Liver (tissue), 9 donors: Measurements from ENCODE around the gene SUGP2. TPM values are rescaled to one million over a fixed set of nuclear protein-coding genes. Genes with fewer than 3 reads are reported as not detected.
A peak's percentile ranks its signal among the peaks of the same experiment; 100 is the strongest.

Source experiments
- DNase-seq: peaks from one replicate; pipeline ENCODE4 v3.0.0-alpha.2; 2017; ENCODE audit warnings: low spot score
- H3K27ac ChIP-seq, 2 donors: one replicate each; pipeline ENCODE4 v1.7.0; 2013; ENCODE audit warnings: inconsistent platforms in 2 of 2, low read length in 2 of 2, control low read depth in 1 of 2, low read depth in 1 of 2, mild to moderate bottlenecking in 1 of 2
- H3K27me3 ChIP-seq, 4 donors: one replicate each; pipeline versions ENCODE4 v1.6.1 to v1.7.0; 2013; ENCODE audit warnings: low read length in 3 of 4, inconsistent platforms in 1 of 4, mild to moderate bottlenecking in 1 of 4, moderate library complexity in 1 of 4; ENCODE audit not compliant: control insufficient read depth in 4 of 4, insufficient read depth in 4 of 4
- H3K36me3 ChIP-seq, 4 donors: one replicate each; pipeline versions ENCODE4 v1.6.1 to v1.7.0; 2013; ENCODE audit warnings: low read length in 3 of 4, mild to moderate bottlenecking in 3 of 4, low read depth in 1 of 4, moderate library complexity in 1 of 4; ENCODE audit not compliant: control insufficient read depth in 4 of 4, insufficient read depth in 3 of 4
- H3K4me1 ChIP-seq, 4 donors: one replicate each; pipeline versions ENCODE4 v1.6.1 to v1.7.0; 2013; ENCODE audit warnings: low read length in 3 of 4, mild to moderate bottlenecking in 3 of 4, moderate library complexity in 1 of 4; ENCODE audit not compliant: control insufficient read depth in 4 of 4, insufficient read depth in 4 of 4
- H3K4me3 ChIP-seq, 3 donors: one replicate each; pipeline versions ENCODE4 v1.6.1 to v1.7.0; 2013; ENCODE audit warnings: low read length in 3 of 3, control low read depth in 1 of 3, low read depth in 1 of 3, mild to moderate bottlenecking in 1 of 3
- H3K9ac ChIP-seq, 2 donors: one replicate each; pipeline ENCODE4 v1.7.0; 2013; ENCODE audit warnings: low read length in 2 of 2, mild to moderate bottlenecking in 2 of 2, moderate library complexity in 2 of 2, control low read depth in 1 of 2, low read depth in 1 of 2
- H3K9me3 ChIP-seq, 4 donors: one replicate each; pipeline versions ENCODE4 v1.6.1 to v1.7.0; 2013; ENCODE audit warnings: low read length in 3 of 4; ENCODE audit not compliant: control insufficient read depth in 4 of 4
- EGR1 ChIP-seq, 2 donors: IDR thresholded peaks; 2 replicates each; pipeline ENCODE4 v1.6.1; 2016 to 2018; ENCODE audit warnings: antibody characterized with exemption in 2 of 2, low read depth in 2 of 2
- FOXA1 ChIP-seq: IDR thresholded peaks from 2 replicates; pipeline ENCODE4 v1.6.1; 2016; ENCODE audit warnings: antibody characterized with exemption
- FOXA2 ChIP-seq: IDR thresholded peaks from 2 replicates; pipeline ENCODE4 v1.6.1; 2016; ENCODE audit warnings: antibody characterized with exemption
- GABPA ChIP-seq, 2 donors: IDR thresholded peaks in 1 of 2; conservative IDR thresholded peaks in 1 of 2; 2 replicates each; pipeline ENCODE4 v1.6.1; 2016; ENCODE audit warnings: antibody characterized with exemption in 2 of 2, mild to moderate bottlenecking in 1 of 2, moderate library complexity in 1 of 2
- HNF4A ChIP-seq, 2 donors: conservative IDR thresholded peaks; 2 replicates each; pipeline ENCODE4 v1.6.1; 2016; ENCODE audit warnings: antibody characterized with exemption in 2 of 2, mild to moderate bottlenecking in 2 of 2
- HNF4G ChIP-seq: IDR thresholded peaks from 2 replicates; pipeline ENCODE4 v1.6.1; 2016; ENCODE audit warnings: antibody characterized with exemption
- JUND ChIP-seq, 2 donors: IDR thresholded peaks; 2 replicates each; pipeline ENCODE4 v1.6.1; 2016; ENCODE audit warnings: antibody characterized with exemption in 2 of 2
- NR2F2 ChIP-seq: IDR thresholded peaks from 2 replicates; pipeline ENCODE4 v1.6.1; 2016; ENCODE audit warnings: antibody characterized with exemption
- RAD21 ChIP-seq, 2 donors: IDR thresholded peaks; 2 replicates each; pipeline ENCODE4 v1.6.1; 2016; ENCODE audit warnings: antibody characterized with exemption in 2 of 2, mild to moderate bottlenecking in 2 of 2
- RXRA ChIP-seq, 2 donors: IDR thresholded peaks; 2 replicates each; pipeline ENCODE4 v1.6.1; 2017 to 2018; ENCODE audit warnings: antibody characterized with exemption in 2 of 2, mild to moderate bottlenecking in 1 of 2
- SP1 ChIP-seq: IDR thresholded peaks from 2 replicates; pipeline ENCODE4 v1.6.1; 2018; ENCODE audit warnings: antibody characterized with exemption, mild to moderate bottlenecking
- TAF1 ChIP-seq: conservative IDR thresholded peaks from 2 replicates; pipeline ENCODE4 v1.6.1; 2016; ENCODE audit warnings: antibody characterized with exemption, mild to moderate bottlenecking
- YY1 ChIP-seq: IDR thresholded peaks from 2 replicates; pipeline ENCODE4 v1.6.1; 2016; ENCODE audit warnings: antibody characterized with exemption, mild to moderate bottlenecking
- WGBS: extraction: QIAGEN DNeasy Blood & Tissue Kit; methylation state at CpG from one replicate; pipeline ENCODE4 v1.1.7; 2013; 5-methylcytosine and 5-hydroxymethylcytosine counted together
- polyA plus RNA-seq, 2 donors: library from polyadenylated mRNA; stranded (reverse) in 1 of 2; unstranded in 1 of 2; fragments of 200-250 nt in 1 of 2; fragments of >200 nt in 1 of 2; fragmentation: Nextera tagmentation in 1 of 2; extraction: Ambion mirVana in 1 of 2; gene quantifications; one replicate each; pipeline versions ENCODE4 v1.2.1 to v1.2.3, GENCODE V29; 2013 to 2015
- total RNA-seq, 2 donors: library from RNA; depleted of rRNA; stranded (reverse); fragments of >200 nt; gene quantifications; one replicate each; pipeline ENCODE4 v1.2.3, GENCODE V29; 2014
- TF ChIP-seq, protein P1 (sequence below): fragments of 150-350 bp; IDR thresholded peaks from 2 replicates; pipeline ENCODE4 v1.5.1; 2017; ENCODE audit warnings: improper control_type of control experiment, low read depth, low read length; ENCODE audit not compliant: missing input control
- TF ChIP-seq, protein P2 (sequence below): IDR thresholded peaks from 2 replicates; pipeline ENCODE4 v1.6.1; 2016; ENCODE audit warnings: antibody characterized with exemption
- TF ChIP-seq, protein P3 (sequence below): IDR thresholded peaks from 2 replicates; pipeline ENCODE4 v1.6.1; 2016; ENCODE audit warnings: antibody characterized with exemption, mild to moderate bottlenecking
- TF ChIP-seq, protein P4 (sequence below): IDR thresholded peaks from 2 replicates; pipeline ENCODE4 v1.6.1; 2016; ENCODE audit warnings: antibody characterized with exemption
- TF ChIP-seq, protein P5 (sequence below): IDR thresholded peaks from 2 replicates; pipeline ENCODE4 v1.6.1; 2016; ENCODE audit warnings: antibody characterized with exemption
- donor health status: healthy.
- donor health status: healthy.
- donor health status: healthy.
- donor health status: healthy.
- donor health status: healthy.

Gene SUGP2
- total and polyA plus RNA-seq, 4 donors = 9.6 to 29.0 (median 19.2) TPM

DNA sequence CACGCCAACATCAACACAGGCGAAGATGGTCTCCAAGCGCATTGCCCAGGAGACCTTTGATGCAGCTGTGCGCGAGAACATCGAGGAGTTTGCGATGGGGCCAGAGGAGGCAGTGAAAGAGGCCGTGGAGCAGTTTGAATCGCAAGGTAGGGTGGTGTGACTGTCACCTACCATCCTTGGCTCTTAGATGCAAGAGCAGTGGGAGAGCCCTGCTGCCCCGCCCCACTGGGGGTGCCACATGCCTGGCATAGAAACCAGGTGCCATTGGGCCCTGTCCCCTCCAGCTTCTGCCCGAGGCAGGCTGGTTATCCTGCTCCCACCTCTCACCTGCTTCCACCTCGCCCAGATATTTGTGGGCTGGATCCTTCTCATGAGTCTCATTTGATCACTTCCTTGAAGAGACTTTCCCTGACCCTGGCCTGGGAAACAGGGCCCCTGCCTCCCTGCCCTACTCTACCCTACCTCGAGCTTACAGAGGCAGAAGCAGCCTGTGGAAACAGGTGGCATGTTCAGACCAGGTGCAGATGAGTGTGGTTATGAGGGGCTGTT lies 9.5 kb upstream of the SUGP2 start:
- Histone ChIP-seq H3K36me3 (peaks cover 0 to 8% (median 3%) of the 10 kb centered on the region in 4 donors), H3K9ac (no peak overlapping the region), H3K27me3 (no peaks in the 10 kb centered on the region), H3K4me1 (peaks cover 0 to 26% (median 9%) of the 10 kb centered on the region in 4 donors), H3K4me3 (no peak overlapping the region), H3K27ac (no peak overlapping the region), H3K9me3 (no peaks in the 10 kb centered on the region)
- TF ChIP-seq, protein P1, sequence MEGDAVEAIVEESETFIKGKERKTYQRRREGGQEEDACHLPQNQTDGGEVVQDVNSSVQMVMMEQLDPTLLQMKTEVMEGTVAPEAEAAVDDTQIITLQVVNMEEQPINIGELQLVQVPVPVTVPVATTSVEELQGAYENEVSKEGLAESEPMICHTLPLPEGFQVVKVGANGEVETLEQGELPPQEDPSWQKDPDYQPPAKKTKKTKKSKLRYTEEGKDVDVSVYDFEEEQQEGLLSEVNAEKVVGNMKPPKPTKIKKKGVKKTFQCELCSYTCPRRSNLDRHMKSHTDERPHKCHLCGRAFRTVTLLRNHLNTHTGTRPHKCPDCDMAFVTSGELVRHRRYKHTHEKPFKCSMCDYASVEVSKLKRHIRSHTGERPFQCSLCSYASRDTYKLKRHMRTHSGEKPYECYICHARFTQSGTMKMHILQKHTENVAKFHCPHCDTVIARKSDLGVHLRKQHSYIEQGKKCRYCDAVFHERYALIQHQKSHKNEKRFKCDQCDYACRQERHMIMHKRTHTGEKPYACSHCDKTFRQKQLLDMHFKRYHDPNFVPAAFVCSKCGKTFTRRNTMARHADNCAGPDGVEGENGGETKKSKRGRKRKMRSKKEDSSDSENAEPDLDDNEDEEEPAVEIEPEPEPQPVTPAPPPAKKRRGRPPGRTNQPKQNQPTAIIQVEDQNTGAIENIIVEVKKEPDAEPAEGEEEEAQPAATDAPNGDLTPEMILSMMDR = no peak
- TF ChIP-seq, protein P2, sequence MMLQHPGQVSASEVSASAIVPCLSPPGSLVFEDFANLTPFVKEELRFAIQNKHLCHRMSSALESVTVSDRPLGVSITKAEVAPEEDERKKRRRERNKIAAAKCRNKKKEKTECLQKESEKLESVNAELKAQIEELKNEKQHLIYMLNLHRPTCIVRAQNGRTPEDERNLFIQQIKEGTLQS = no peak
- TF ChIP-seq GABPA (IDR thresholded peaks at IDR 0.05 in 1 of 2, conservative IDR thresholded peaks at IDR 0.05 in 1 of 2) = no peak
- no peak for TF ChIP-seq HNF4G
- no peak for TF ChIP-seq EGR1 (IDR thresholded peaks at IDR 0.05; ENCODE audit: low read depth in 2 of 2)
- TF ChIP-seq RXRA (IDR thresholded peaks at IDR 0.05) = no peak
- 95% methylated on average over 13 of the region's 13 CpGs for WGBS
- no peak for DNase-seq

DNA sequence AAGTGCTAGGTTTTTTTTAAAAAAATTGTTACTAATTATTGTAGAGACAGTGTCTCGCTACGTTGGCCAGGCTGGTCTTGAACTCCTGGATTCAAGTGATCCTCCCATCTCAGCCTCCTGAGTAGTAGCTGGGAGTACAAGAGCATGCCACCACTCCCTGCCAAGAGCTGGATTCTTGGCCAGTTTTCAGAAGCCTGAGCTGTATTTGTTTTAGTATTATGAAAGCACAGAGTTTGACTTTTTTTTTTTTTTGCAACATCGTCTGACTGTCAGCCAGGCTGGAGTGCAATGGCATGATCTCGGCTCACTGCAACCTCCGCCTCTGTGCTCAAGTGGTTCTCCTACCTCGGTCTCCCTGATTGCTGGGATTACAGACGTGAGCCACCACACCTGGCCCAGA lies 7.1 kb upstream of the SUGP2 start:
- Histone ChIP-seq H3K9ac (peak overlapping the region in 1 of 2 donors; percentile 1), H3K27ac (peak overlapping the region; percentile 44 to 68), H3K4me3 (no peak overlapping the region), H3K36me3 (peaks cover 0 to 8% (median 3%) of the 10 kb centered on the region in 4 donors), H3K9me3 (no peaks in the 10 kb centered on the region), H3K27me3 (no peaks in the 10 kb centered on the region), H3K4me1 (peaks cover 0 to 17% (median 6%) of the 10 kb centered on the region in 4 donors)
- DNase-seq = no peak
- WGBS = 33% methylated on average over 7 of the region's 7 CpGs
- TF ChIP-seq HNF4A (conservative IDR thresholded peaks at IDR 0.05) (peak; percentile 40 to 67), SP1 (peak; percentile 30), RXRA (IDR thresholded peaks at IDR 0.05) (peak; percentile 43 to 80), FOXA1 (no peak), GABPA (IDR thresholded peaks at IDR 0.05 in 1 of 2, conservative IDR thresholded peaks at IDR 0.05 in 1 of 2) (no peak), HNF4G (no peak), TAF1 (no peak), NR2F2 (no peak), RAD21 (IDR thresholded peaks at IDR 0.05) (peak; percentile 34 to 38), JUND (IDR thresholded peaks at IDR 0.05) (peak in 1 of 2 donors; percentile 35), EGR1 (IDR thresholded peaks at IDR 0.05; ENCODE audit: low read depth in 2 of 2) (no peak), FOXA2 (peak; percentile 27), YY1 (peak; percentile 65)
- TF ChIP-seq, protein P2 = no peak
- TF ChIP-seq, protein P1 = no peak
- TF ChIP-seq, protein P3, sequence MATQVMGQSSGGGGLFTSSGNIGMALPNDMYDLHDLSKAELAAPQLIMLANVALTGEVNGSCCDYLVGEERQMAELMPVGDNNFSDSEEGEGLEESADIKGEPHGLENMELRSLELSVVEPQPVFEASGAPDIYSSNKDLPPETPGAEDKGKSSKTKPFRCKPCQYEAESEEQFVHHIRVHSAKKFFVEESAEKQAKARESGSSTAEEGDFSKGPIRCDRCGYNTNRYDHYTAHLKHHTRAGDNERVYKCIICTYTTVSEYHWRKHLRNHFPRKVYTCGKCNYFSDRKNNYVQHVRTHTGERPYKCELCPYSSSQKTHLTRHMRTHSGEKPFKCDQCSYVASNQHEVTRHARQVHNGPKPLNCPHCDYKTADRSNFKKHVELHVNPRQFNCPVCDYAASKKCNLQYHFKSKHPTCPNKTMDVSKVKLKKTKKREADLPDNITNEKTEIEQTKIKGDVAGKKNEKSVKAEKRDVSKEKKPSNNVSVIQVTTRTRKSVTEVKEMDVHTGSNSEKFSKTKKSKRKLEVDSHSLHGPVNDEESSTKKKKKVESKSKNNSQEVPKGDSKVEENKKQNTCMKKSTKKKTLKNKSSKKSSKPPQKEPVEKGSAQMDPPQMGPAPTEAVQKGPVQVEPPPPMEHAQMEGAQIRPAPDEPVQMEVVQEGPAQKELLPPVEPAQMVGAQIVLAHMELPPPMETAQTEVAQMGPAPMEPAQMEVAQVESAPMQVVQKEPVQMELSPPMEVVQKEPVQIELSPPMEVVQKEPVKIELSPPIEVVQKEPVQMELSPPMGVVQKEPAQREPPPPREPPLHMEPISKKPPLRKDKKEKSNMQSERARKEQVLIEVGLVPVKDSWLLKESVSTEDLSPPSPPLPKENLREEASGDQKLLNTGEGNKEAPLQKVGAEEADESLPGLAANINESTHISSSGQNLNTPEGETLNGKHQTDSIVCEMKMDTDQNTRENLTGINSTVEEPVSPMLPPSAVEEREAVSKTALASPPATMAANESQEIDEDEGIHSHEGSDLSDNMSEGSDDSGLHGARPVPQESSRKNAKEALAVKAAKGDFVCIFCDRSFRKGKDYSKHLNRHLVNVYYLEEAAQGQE = peak; percentile 44
- TF ChIP-seq, protein P4, sequence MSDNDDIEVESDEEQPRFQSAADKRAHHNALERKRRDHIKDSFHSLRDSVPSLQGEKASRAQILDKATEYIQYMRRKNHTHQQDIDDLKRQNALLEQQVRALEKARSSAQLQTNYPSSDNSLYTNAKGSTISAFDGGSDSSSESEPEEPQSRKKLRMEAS = no peak
- TF ChIP-seq, protein P5, sequence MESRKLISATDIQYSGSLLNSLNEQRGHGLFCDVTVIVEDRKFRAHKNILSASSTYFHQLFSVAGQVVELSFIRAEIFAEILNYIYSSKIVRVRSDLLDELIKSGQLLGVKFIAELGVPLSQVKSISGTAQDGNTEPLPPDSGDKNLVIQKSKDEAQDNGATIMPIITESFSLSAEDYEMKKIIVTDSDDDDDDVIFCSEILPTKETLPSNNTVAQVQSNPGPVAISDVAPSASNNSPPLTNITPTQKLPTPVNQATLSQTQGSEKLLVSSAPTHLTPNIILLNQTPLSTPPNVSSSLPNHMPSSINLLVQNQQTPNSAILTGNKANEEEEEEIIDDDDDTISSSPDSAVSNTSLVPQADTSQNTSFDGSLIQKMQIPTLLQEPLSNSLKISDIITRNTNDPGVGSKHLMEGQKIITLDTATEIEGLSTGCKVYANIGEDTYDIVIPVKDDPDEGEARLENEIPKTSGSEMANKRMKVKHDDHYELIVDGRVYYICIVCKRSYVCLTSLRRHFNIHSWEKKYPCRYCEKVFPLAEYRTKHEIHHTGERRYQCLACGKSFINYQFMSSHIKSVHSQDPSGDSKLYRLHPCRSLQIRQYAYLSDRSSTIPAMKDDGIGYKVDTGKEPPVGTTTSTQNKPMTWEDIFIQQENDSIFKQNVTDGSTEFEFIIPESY = peak; percentile 45
